Renal cortical epithelial cell (primary cell): ENCODE data around the gene OPALIN. TPM values are rescaled to one million over a fixed set of nuclear protein-coding genes. Genes with fewer than 3 reads are reported as not detected.
"Not testable (repeated sequence)": the region's sequence is repeated elsewhere in the genome, so short reads cannot be mapped to it uniquely, and the experiment has no call there.

ENCODE experiments used
- DNase-seq: peaks from one replicate; pipeline ENCODE4 v3.0.0-alpha.2; 2011; ENCODE audit warnings: low read depth
- total RNA-seq: library from RNA; depleted of rRNA; stranded (reverse); fragments of >200 nt; gene quantifications from 2 replicates; pipeline ENCODE4 v1.2.3, GENCODE V29; 2014

Gene OPALIN
- total RNA-seq, 1 donor from 2014 or later, result 0.05 TPM

- DNase-seq, result no peak
Observed at GRCh38 chr10:96338279-96338925, 20.4 kb downstream of the OPALIN start.

GRCh38 chr10:96337106-96337505, 21.7 kb downstream of the OPALIN start:
- DNase-seq, result no peak

- peak; percentile 42 for DNase-seq
Observed at GRCh38 chr10:96334616-96335526, 23.9 kb downstream of the OPALIN start.

GRCh38 chr10:96333101-96333500, 25.7 kb downstream of the OPALIN start:
- DNase-seq, result no peak

- no peak for DNase-seq
Observed at GRCh38 chr10:96327462-96327861, 31.3 kb downstream of the OPALIN start.

- DNase-seq, result no peak
Observed at GRCh38 chr10:96325719-96326373, 33.0 kb downstream of the OPALIN start.

GRCh38 chr10:96324447-96324846, 34.4 kb downstream of the OPALIN start:
- DNase-seq, result no peak

- no peak for DNase-seq
Observed at GRCh38 chr10:96322275-96322674, 36.5 kb downstream of the OPALIN start.

GRCh38 chr10:96321822-96322221, 37.0 kb downstream of the OPALIN start:
- DNase-seq, result no peak

- DNase-seq, result peak; percentile 66
Observed at GRCh38 chr10:96319754-96320474, 38.9 kb downstream of the OPALIN start.

- no peak for DNase-seq
Observed at GRCh38 chr10:96317067-96317833, 41.6 kb downstream of the OPALIN start.

- DNase-seq, result no peak
Observed at GRCh38 chr10:96313344-96313743, 45.5 kb downstream of the OPALIN start.

- DNase-seq, result no peak
Observed at GRCh38 chr10:96311180-96311715, 47.6 kb downstream of the OPALIN start.

GRCh38 chr10:96310321-96310669, 48.5 kb downstream of the OPALIN start:
- DNase-seq, result no peak

- no peak for DNase-seq
Observed at GRCh38 chr10:96309628-96310320, 49.0 kb downstream of the OPALIN start.

GRCh38 chr10:96308854-96309253, 49.9 kb downstream of the OPALIN start:
- not testable (repeated sequence) for DNase-seq

- peak; percentile 79 for DNase-seq
Observed at GRCh38 chr10:96306516-96306915, 52.3 kb downstream of the OPALIN start.

GRCh38 chr10:96305019-96305418, 53.8 kb downstream of the OPALIN start:
- no peak for DNase-seq

- DNase-seq, result no peak
Observed at GRCh38 chr10:96304230-96304629, 54.6 kb downstream of the OPALIN start, which contains the start of gene DNTT. TSS of gene DNTT (plus strand) at chr10:96304434. CDS start at chr10:96304498, 64 bp downstream.

GRCh38 chr10:96301616-96302015, 57.2 kb downstream of the OPALIN start:
- no peak for DNase-seq
